ENCODE data around the gene MPIG6B.

GRCh38 chr6:31771992-31772358, 48.8 kb downstream of the MPIG6B start:
- TF ChIP-seq CTCF (IDR thresholded peaks at IDR 0.05; ENCODE audit: insufficient read depth, low read length): no peak
- TF ChIP-seq POLR2AphosphoS5 (IDR thresholded peaks at IDR 0.05; ENCODE audit: low read depth): no peak

Measured in HL-60 (cell line).